Spleen (tissue), 11 donors: ENCODE results near the gene GPR35. TPM values are rescaled to one million over a fixed set of nuclear protein-coding genes. Genes with fewer than 3 reads are reported as not detected.

ENCODE experiments used
- DNase-seq: peaks from one replicate; pipeline ENCODE4 v3.0.0-alpha.2; 2020
- H3K27ac ChIP-seq, 8 donors: fragments of 200-600 bp; sonication (generic) in 7 of 8; 1 replicate in 4 of 8; 2 replicates in 4 of 8; pipeline versions ENCODE4 v1.5.0 to v1.8.0; 2016 to 2021; ENCODE audit warnings: inconsistent platforms in 4 of 8, mild to moderate bottlenecking in 4 of 8, moderate library complexity in 1 of 8
- H3K27me3 ChIP-seq, 7 donors: fragments of 200-600 bp; sonication (generic) in 6 of 7; replicated peaks in 1 of 7; 1 replicate in 4 of 7; 2 replicates in 3 of 7; pipeline versions ENCODE4 v1.5.0 to v1.8.0; 2016 to 2021; ENCODE audit warnings: inconsistent platforms in 3 of 7, mild to moderate bottlenecking in 1 of 7
- H3K36me3 ChIP-seq, 6 donors: fragments of 200-600 bp; sonication (generic) in 5 of 6; 1 replicate in 4 of 6; 2 replicates in 2 of 6; pipeline versions ENCODE4 v1.5.0 to v1.8.0; 2016 to 2021; ENCODE audit warnings: inconsistent platforms in 2 of 6
- H3K4me1 ChIP-seq, 6 donors: fragments of 200-600 bp; sonication (generic) in 5 of 6; 1 replicate in 3 of 6; 2 replicates in 3 of 6; pipeline versions ENCODE4 v1.5.0 to v1.8.0; 2016 to 2021; ENCODE audit warnings: inconsistent platforms in 3 of 6
- H3K4me3 ChIP-seq, 8 donors: fragments of 200-600 bp; sonication (generic) in 7 of 8; 1 replicate in 4 of 8; 2 replicates in 4 of 8; pipeline versions ENCODE4 v1.5.0 to v1.8.0; 2016 to 2021; ENCODE audit warnings: inconsistent platforms in 4 of 8, mild to moderate bottlenecking in 4 of 8, moderate library complexity in 2 of 8
- H3K9me3 ChIP-seq, 8 donors: fragments of 200-600 bp; sonication (generic) in 7 of 8; 1 replicate in 4 of 8; 2 replicates in 4 of 8; pipeline versions ENCODE4 v1.5.0 to v1.8.0; 2016 to 2021; ENCODE audit warnings: inconsistent platforms in 4 of 8
- CTCF ChIP-seq, 11 experiments: fragments of 200-600 bp in 7 of 11; fragments of 450-650 bp in 4 of 11; sonication (generic) in 4 of 11; IDR thresholded peaks in 8 of 11; conservative IDR thresholded peaks in 3 of 11; 1 replicate in 7 of 11; 2 replicates in 4 of 11; pipeline versions ENCODE4 v1.4.0 to v1.8.0; 2016 to 2021; ENCODE audit warnings: antibody characterized with exemption in 11 of 11, inconsistent platforms in 4 of 11, mild to moderate bottlenecking in 1 of 11
- POLR2A ChIP-seq, 3 donors: fragments of 450-650 bp; IDR thresholded peaks; one replicate each; pipeline ENCODE4 v1.5.1; 2017; ENCODE audit warnings: antibody characterized with exemption in 3 of 3, mild to moderate bottlenecking in 1 of 3
- POLR2AphosphoS5 ChIP-seq, 3 donors: sonication (generic); formaldehyde crosslinking; IDR thresholded peaks; one replicate each; pipeline ENCODE4 v1.5.1; 2017; ENCODE audit warnings: antibody characterized with exemption in 3 of 3
- WGBS, 5 donors: extraction: QIAGEN DNeasy Blood & Tissue Kit in 3 of 5; methylation state at CpG; one replicate each; pipeline versions ENCODE4 v1.1.5 to v1.1.7; 2013 to 2018; 5-methylcytosine and 5-hydroxymethylcytosine counted together
- intact Hi-C: fragments of 100-400 bp; cut with DNase I; formaldehyde crosslinking; loops from one replicate; pipeline ENCODE4 v1.15.0; 2023; ENCODE audit warnings: low total_unique reads
- polyA plus RNA-seq, 3 donors: library from polyadenylated mRNA; stranded (reverse); fragments of 200-250 nt; gene quantifications; one replicate each; pipeline ENCODE4 v1.2.1, GENCODE V29; 2013
- total RNA-seq, 7 donors: library from RNA; depleted of rRNA in 3 of 7; stranded (reverse); fragments of >200 nt in 3 of 7; fragmentation: NEBNext Ultra II Directional in 4 of 7; extraction: Animal tissue kit (Norgen Biotek cat#: 25700) in 4 of 7; gene quantifications; one replicate each; pipeline versions ENCODE4 v1.1.0 to v1.2.1, GENCODE V29; 2016 to 2021
- donor health status: healthy with polysubstance abuse.
- donor health status: DM: no; HTN: no; CAD: no; lungs with moderate emphysema.
- donor health status: DM: no; HTN: no; CAD: no.
- donor health status: Bipolar disorder and iron deficiency.
- donor health status: healthy.
- donor health status: DM: no; HTN: no; CAD: no.
- donor health status: DM: yes; HTN: yes; CAD: no.

The GPR35 gene
- total and polyA plus RNA-seq, 10 donors = 7.4 to 25.3 (median 18.3) TPM

- Histone ChIP-seq H3K36me3 (peaks cover 0 to 91% (median 82%) of the 10 kb centered on the region in 6 donors), H3K4me1 (peaks cover 3 to 37% (median 23%) of the 10 kb centered on the region in 6 donors), H3K27ac (no peak overlapping the region), H3K4me3 (no peak overlapping the region), H3K9me3 (no peaks in the 10 kb centered on the region), H3K27me3 (no peaks in the 10 kb centered on the region)
- intact Hi-C loops = no loop called here
- no peak for TF ChIP-seq CTCF (IDR thresholded peaks at IDR 0.05 in 8 of 11, conservative IDR thresholded peaks at IDR 0.05 in 3 of 11)
- peak; percentile 63 for DNase-seq
- WGBS, 5 donors = 88 to 96% (median 94%) methylated on average over 14 to 20 of the region's 20 CpGs
These were observed 32.1 kb upstream of the GPR35 start for GRCh38 chr2:240593026-240593702.

- Histone ChIP-seq H3K27ac (no peak overlapping the region), H3K4me1 (peaks cover 0 to 30% (median 15%) of the 10 kb centered on the region in 6 donors), H3K27me3 (no peaks in the 10 kb centered on the region), H3K36me3 (peaks cover 0 to 99% (median 89%) of the 10 kb centered on the region in 6 donors), H3K4me3 (no peak overlapping the region), H3K9me3 (no peaks in the 10 kb centered on the region)
- 87 to 95% (median 93%) methylated on average over 3 to 19 of the region's 19 CpGs for WGBS, 5 donors
- intact Hi-C loops = no loop called here
- TF ChIP-seq POLR2A (IDR thresholded peaks at IDR 0.05) (no peak), POLR2AphosphoS5 (IDR thresholded peaks at IDR 0.05) (no peak), CTCF (IDR thresholded peaks at IDR 0.05 in 8 of 11, conservative IDR thresholded peaks at IDR 0.05 in 3 of 11) (no peak)
- DNase-seq = peak; percentile 64
These were observed 31.4 kb upstream of the GPR35 start for GRCh38 chr2:240593703-240594451.

GRCh38 chr2:240594511-240595380 is 30.5 kb upstream of the GPR35 start:
- H3K27me3 ChIP-seq = no peaks in the 10 kb centered on the region
- DNase-seq = peak; percentile 72
- WGBS, 5 donors = 91 to 95% (median 94%) methylated on average over 18 to 34 of the region's 34 CpGs

More at GRCh38 chr2:240594511-240595380, 30.5 kb upstream of the GPR35 start:
- H3K27ac ChIP-seq = no peak overlapping the region
- TF ChIP-seq CTCF (IDR thresholded peaks at IDR 0.05 in 8 of 11, conservative IDR thresholded peaks at IDR 0.05 in 3 of 11) (no peak), POLR2AphosphoS5 (IDR thresholded peaks at IDR 0.05) (no peak), POLR2A (IDR thresholded peaks at IDR 0.05) (no peak)
- H3K36me3 ChIP-seq = peaks cover 0 to 100% (median 92%) of the 10 kb centered on the region in 6 donors
- no peaks in the 10 kb centered on the region for H3K9me3 ChIP-seq
- no peak overlapping the region for H3K4me3 ChIP-seq
- H3K4me1 ChIP-seq = peaks cover 0 to 21% (median 7%) of the 10 kb centered on the region in 6 donors
- intact Hi-C loops = no loop called here
